Muscle layer of duodenum (tissue), 2 donors: ENCODE data around the gene RRAS2.

Experiments
- H3K27ac ChIP-seq: one replicate; pipeline ENCODE4 v1.7.0; 2013; ENCODE audit warnings: mild to moderate bottlenecking, low read length
- H3K27me3 ChIP-seq: one replicate; pipeline ENCODE4 v1.7.0; 2013; ENCODE audit warnings: low read depth, mild to moderate bottlenecking, control low read depth, low read length
- H3K36me3 ChIP-seq, 2 donors: one replicate each; pipeline ENCODE4 v1.7.0; 2013; ENCODE audit warnings: low read length in 2 of 2, control low read depth in 1 of 2, mild to moderate bottlenecking in 1 of 2; ENCODE audit not compliant: insufficient read depth in 2 of 2, control insufficient read depth in 1 of 2
- H3K4me1 ChIP-seq, 2 donors: one replicate each; pipeline ENCODE4 v1.7.0; 2013; ENCODE audit warnings: low read length in 2 of 2, mild to moderate bottlenecking in 2 of 2, control low read depth in 1 of 2, moderate library complexity in 1 of 2; ENCODE audit not compliant: insufficient read depth in 2 of 2, control insufficient read depth in 1 of 2
- H3K4me3 ChIP-seq, 2 donors: one replicate each; pipeline ENCODE4 v1.7.0; 2013; ENCODE audit warnings: low read length in 2 of 2, low read depth in 1 of 2, mild to moderate bottlenecking in 1 of 2
- H3K9me3 ChIP-seq, 2 donors: one replicate each; pipeline ENCODE4 v1.7.0; 2013; ENCODE audit warnings: low read length in 2 of 2, control low read depth in 1 of 2, mild to moderate bottlenecking in 1 of 2; ENCODE audit not compliant: control insufficient read depth in 1 of 2
- donor health status: healthy.

The RRAS2 gene

DNA sequence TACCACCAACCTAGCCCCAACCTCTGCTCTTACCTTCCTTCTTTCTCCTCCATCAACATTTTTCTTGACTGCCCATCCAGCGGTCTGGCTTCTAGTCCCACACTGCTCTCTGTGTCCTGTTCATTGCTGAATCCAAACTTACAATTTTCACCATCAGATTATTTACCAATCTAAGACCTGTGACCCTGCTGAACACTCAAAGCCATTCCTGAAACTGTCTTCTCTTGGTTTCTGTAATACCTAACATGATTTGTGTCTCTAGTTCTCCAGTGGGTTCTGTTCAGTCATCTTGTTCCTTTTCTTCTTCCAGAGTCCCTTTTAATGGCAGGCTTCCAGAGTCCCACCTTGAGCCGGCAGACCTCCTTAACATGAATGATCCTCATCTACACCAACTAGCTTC, 24.1 kb downstream of the RRAS2 start:
- H3K27me3 ChIP-seq: no peaks in the 10 kb centered on the region
- H3K4me3 ChIP-seq: no peak overlapping the region
- H3K27ac ChIP-seq: no peak overlapping the region
- H3K36me3 ChIP-seq: peaks cover 0 to 5% of the 10 kb centered on the region in 2 donors
- H3K9me3 ChIP-seq: no peaks in the 10 kb centered on the region
- no peaks in the 10 kb centered on the region for H3K4me1 ChIP-seq

DNA sequence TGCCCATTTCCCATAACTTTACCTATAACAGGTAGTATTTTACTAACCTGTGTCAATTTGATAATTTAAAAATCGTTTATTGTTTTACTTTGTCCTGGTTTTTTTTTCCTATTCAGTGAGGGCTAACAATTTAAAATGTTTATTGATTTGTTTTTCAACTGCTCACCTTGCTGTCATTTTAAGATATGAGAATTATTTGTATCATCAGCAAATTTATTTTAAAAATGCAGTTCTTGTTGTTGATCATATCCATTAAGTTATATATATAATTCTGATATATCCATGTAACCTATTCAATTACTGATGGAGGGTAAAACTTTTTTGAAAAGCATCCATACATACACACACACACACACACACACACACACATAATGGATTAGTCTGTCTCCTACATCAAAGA, 24.8 kb downstream of the RRAS2 start:
- H3K9me3 ChIP-seq: no peaks in the 10 kb centered on the region
- no peaks in the 10 kb centered on the region for H3K27me3 ChIP-seq
- no peak overlapping the region for H3K4me3 ChIP-seq
- no peak overlapping the region for H3K27ac ChIP-seq
- peaks cover 0 to 5% of the 10 kb centered on the region in 2 donors for H3K36me3 ChIP-seq
- no peaks in the 10 kb centered on the region for H3K4me1 ChIP-seq

DNA sequence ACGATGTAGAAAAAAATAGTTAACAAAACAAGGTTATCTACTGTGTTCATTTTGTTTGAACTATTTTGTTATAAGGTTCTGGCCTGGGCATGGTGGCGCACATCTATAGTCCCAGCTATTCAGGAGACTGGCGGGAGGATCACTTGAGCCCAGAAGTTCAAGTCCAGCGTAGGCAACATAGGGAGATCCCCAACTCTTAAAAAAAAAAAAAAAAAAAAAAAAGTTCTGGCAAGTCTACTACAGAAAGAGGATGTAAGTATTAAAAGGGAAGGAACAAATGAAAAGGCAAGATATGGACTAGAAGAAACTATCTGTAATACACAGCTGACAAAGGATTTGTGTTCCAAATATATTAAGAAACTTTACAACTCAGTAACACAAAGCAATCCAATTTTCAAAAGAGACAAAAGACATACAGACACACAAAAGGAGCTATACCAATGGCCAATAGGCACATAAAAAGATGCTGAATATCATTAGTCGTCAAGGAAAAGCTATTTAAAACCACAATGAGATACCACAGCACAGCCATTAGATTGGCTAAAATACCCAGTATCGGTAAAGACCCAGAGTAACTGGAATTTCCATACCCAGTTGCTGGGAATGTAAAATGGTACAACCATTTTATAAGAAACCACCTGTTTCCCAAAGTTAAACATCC, 27.4 kb downstream of the RRAS2 start:
- no peaks in the 10 kb centered on the region for H3K4me1 ChIP-seq

DNA sequence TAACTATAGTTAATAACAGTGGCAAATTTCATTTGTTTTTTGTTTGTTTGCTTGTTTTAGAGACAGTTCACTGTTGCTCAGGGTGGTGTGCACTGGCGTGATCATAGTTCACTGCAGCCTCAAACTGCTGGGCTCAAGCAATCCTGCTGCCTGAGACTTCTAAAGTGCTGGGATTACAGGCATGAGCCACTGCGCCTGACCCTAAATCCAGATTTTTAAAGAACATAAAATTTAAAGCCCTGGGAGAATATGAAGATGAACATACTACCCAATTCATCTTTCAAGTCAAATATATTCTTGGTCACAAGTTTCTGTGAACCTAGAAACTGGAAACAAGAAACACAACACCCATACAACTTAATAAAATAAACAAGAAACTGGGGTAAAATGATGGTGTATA, 28.1 kb downstream of the RRAS2 start:
- Histone ChIP-seq H3K4me1 (no peaks in the 10 kb centered on the region), H3K27me3 (no peaks in the 10 kb centered on the region), H3K9me3 (no peaks in the 10 kb centered on the region), H3K36me3 (no peaks in the 10 kb centered on the region), H3K4me3 (no peak overlapping the region), H3K27ac (no peak overlapping the region)

More for the DNA sequence above, 27.4 kb downstream of the RRAS2 start:
- no peaks in the 10 kb centered on the region for H3K9me3 ChIP-seq
- peaks cover 0 to 4% of the 10 kb centered on the region in 2 donors for H3K36me3 ChIP-seq
- H3K27ac ChIP-seq: no peak overlapping the region
- H3K27me3 ChIP-seq: no peaks in the 10 kb centered on the region
- no peak overlapping the region for H3K4me3 ChIP-seq

DNA sequence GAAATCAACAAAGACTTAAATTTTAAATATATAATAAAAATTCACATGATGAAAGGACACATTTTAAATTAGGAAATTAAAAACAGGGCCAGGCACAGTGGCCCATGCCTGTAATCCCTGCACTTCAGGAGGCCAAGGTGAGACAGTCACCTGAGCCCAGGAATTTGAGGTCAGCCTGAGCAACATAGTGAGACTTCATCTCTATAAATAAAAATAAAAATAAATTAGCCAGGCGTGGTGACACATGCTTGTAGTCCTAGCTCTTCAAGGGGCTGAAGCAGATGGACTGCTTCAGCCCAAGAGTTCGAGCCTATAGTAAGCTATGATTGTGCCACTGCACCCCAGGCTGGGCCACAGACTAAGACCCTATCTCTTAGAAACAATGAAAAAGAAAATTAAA, 29.3 kb downstream of the RRAS2 start:
- H3K4me3 ChIP-seq: no peak overlapping the region
- H3K27me3 ChIP-seq: no peaks in the 10 kb centered on the region
- H3K36me3 ChIP-seq: no peaks in the 10 kb centered on the region
- H3K4me1 ChIP-seq: no peaks in the 10 kb centered on the region
- no peak overlapping the region for H3K27ac ChIP-seq
- no peaks in the 10 kb centered on the region for H3K9me3 ChIP-seq

DNA sequence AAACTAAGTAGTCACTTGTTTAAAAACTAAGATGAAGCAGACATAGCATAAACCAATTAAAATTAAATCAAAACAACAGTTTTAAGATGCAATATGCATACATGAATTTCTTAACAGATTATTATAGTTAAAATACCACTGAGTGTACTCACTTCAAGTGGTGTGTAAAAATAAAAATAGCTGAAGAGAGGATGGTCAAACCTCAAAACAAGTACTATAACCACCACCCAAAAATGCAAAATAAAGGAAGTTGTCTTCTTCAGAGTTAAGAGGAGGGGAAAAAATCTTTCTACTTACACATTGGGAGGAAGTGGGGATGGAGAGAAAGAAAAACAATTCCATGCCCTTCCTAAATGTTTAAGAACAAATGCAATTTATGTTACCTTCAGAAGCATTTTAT, 31.9 kb downstream of the RRAS2 start:
- Histone ChIP-seq H3K27me3 (no peaks in the 10 kb centered on the region), H3K9me3 (no peaks in the 10 kb centered on the region), H3K27ac (no peak overlapping the region), H3K4me3 (no peak overlapping the region), H3K36me3 (no peaks in the 10 kb centered on the region), H3K4me1 (no peaks in the 10 kb centered on the region)

DNA sequence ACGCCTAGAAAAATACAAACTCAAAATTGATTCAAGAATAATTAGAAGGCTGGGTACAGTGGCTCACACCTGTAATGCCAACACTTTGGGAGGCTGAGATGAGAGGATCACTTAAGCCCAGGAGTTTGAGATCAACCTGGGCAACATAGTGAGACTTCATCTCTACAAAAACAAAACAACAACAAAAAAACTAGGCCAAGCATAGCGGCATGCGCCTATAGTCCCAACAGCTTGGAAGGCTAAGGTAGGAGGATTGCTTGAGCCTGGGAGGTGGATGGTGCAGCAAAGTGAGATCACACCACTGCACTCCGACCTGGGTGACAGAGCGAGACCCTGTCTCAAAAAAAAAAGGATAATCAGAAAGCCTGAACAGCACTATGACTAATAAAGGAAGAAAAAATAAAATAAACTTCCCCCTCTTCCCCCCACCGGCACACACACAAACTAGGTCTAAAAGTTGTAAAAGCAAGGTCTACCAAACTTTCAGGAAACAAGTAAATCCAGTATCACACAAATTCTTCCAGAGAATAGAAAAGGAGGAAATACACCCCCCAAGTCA, 35.8 kb downstream of the RRAS2 start:
- Histone ChIP-seq H3K36me3 (no peaks in the 10 kb centered on the region), H3K9me3 (no peaks in the 10 kb centered on the region)

DNA sequence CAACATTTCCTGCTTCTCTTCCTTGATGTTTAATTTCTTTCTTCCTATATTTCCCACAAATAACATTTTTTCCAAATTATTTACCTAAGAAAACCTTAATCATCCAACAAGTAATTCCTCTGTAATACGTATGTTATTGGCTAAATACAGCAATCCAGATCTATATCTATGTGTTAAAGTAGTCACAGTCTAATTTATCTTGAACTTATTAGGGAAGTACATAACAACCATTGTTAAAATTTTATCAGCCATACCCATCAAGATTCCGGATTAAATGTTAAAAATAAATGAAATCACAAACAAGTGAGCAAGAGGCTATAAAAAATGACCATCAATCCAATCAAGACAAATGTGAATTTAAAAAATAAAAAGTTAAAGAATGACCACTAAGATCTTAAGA, 36.5 kb downstream of the RRAS2 start:
- H3K4me1 ChIP-seq: peaks cover 0 to 8% of the 10 kb centered on the region in 2 donors

More for the DNA sequence above, 35.8 kb downstream of the RRAS2 start:
- H3K4me1 ChIP-seq: peaks cover 0 to 8% of the 10 kb centered on the region in 2 donors
- no peak overlapping the region for H3K27ac ChIP-seq
- no peak overlapping the region for H3K4me3 ChIP-seq
- H3K27me3 ChIP-seq: no peaks in the 10 kb centered on the region

DNA sequence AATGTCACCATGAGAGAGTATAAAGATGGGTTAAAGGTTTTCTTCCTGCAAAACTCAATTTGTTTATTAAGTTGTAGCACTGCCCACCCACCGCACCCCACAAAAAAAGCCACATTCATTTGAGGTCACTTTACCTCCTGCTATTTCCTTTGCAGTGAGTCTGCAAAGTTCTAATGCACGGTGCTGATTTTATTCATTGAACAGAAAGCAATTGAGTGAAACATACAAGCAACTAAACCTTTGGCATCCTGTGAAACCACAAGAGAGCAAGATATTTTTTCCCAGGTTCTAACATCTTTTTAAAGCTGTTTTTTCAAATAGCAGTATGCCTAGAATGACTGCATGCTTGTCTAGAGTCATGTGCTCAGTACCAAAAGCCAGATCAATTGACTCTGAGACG, 39.0 kb downstream of the RRAS2 start:
- no peak overlapping the region for H3K4me3 ChIP-seq
- H3K27ac ChIP-seq: no peak overlapping the region
- H3K4me1 ChIP-seq: peaks cover 0 to 8% of the 10 kb centered on the region in 2 donors
- H3K36me3 ChIP-seq: no peaks in the 10 kb centered on the region
- no peaks in the 10 kb centered on the region for H3K27me3 ChIP-seq
- no peaks in the 10 kb centered on the region for H3K9me3 ChIP-seq

More for the DNA sequence above, 36.5 kb downstream of the RRAS2 start:
- H3K4me3 ChIP-seq: no peak overlapping the region
- no peaks in the 10 kb centered on the region for H3K27me3 ChIP-seq
- no peaks in the 10 kb centered on the region for H3K9me3 ChIP-seq
- no peak overlapping the region for H3K27ac ChIP-seq
- H3K36me3 ChIP-seq: no peaks in the 10 kb centered on the region

DNA sequence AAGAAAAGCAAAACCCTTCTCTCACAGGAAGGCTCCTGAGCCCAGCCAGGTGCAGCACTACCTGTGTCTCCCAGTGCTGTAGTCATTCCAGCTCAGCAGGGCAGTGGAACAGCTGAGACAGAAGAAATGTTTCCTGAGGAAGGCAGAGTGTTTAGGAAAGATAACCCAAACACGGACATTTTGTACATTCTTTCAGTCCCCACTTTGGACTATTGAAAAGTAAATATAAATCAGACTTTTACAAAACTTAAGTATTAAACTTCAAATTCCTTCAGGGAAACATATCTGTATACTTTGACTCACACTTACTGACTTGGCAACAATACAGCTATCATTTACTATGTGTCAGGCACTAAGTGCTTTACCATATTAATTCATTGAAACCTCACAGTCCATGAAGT, 40.4 kb downstream of the RRAS2 start:
- Histone ChIP-seq H3K27me3 (no peaks in the 10 kb centered on the region), H3K4me3 (no peak overlapping the region), H3K36me3 (no peaks in the 10 kb centered on the region), H3K9me3 (no peaks in the 10 kb centered on the region), H3K27ac (no peak overlapping the region), H3K4me1 (peaks cover 0 to 13% of the 10 kb centered on the region in 2 donors)

DNA sequence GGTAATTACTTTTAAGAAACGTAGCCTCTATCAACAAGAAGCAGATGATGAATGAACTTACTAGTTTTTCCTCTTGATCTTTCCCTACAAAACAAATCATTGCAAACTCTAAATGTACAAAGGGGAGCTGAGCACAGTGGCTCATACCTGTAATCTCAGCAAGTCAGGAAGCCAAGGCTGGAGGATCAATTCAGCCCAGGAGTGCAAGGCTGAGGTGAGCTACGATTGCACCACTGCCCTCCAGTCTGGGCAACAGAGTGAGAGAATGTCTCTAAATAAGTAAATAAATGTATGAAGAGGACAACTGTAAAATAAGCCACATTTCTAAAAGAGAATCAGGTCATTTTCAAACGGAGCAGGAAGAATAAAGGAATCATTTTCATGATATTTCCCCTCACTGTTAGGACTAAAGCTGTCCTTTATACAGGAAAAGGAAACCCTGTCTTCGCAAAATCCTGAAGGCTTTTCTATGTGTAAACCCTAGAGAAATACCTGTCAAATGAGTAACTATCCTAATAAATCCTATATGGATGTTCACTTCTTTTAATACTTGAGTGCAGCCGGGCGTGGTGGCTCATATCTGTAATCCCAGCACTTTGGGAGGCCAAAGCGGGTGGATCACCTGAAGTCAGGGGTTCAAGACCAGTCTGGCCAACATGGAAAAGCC, 41.2 kb downstream of the RRAS2 start:
- no peaks in the 10 kb centered on the region for H3K36me3 ChIP-seq
- no peaks in the 10 kb centered on the region for H3K27me3 ChIP-seq
- no peak overlapping the region for H3K4me3 ChIP-seq
- no peak overlapping the region for H3K27ac ChIP-seq
- peaks cover 0 to 21% of the 10 kb centered on the region in 2 donors for H3K4me1 ChIP-seq
- no peaks in the 10 kb centered on the region for H3K9me3 ChIP-seq
